Astrocyte of the spinal cord (primary cell): ENCODE results near the gene GUCY2C.

ENCODE experiments used
- DNase-seq: peaks from one replicate; pipeline ENCODE4 v3.0.0; 2011; ENCODE audit warnings: low read depth, low spot score
- H3K4me3 ChIP-seq: 2 replicates; pipeline ENCODE4 v1.5.1; 2011; ENCODE audit warnings: low read depth, mild to moderate bottlenecking, low read length, moderate library complexity
- CTCF ChIP-seq: IDR thresholded peaks from 2 replicates; pipeline ENCODE4 v1.5.1; 2012; ENCODE audit warnings: low read depth, mild to moderate bottlenecking, low read length, inconsistent platforms
- in situ Hi-C: cut with HindIII; loops from 2 replicates; pipeline ENCODE4 v1.10.0; 2017; ENCODE audit warnings: low sequenced_read_pairs

Gene GUCY2C

GRCh38 chr12:14573118-14573517, 123.3 kb downstream of the GUCY2C start:
- DNase-seq: no peak
- H3K4me3 ChIP-seq: no peak overlapping the region
- in situ Hi-C loops: no loop called here
- no peak for TF ChIP-seq CTCF

- DNase-seq: no peak
- no peak overlapping the region for H3K4me3 ChIP-seq
- in situ Hi-C loops: no loop called here
- TF ChIP-seq CTCF: no peak
Measured at GRCh38 chr12:14572401-14572800, 124.0 kb downstream of the GUCY2C start.

GRCh38 chr12:14571779-14572178, 124.6 kb downstream of the GUCY2C start:
- H3K4me3 ChIP-seq: no peak overlapping the region
- no peak for DNase-seq
- TF ChIP-seq CTCF: no peak
- in situ Hi-C loops: no loop called here

GRCh38 chr12:14570231-14570630, 126.2 kb downstream of the GUCY2C start:
- no peak overlapping the region for H3K4me3 ChIP-seq
- no peak for TF ChIP-seq CTCF
- in situ Hi-C loops: no loop called here
- no peak for DNase-seq

- no peak for TF ChIP-seq CTCF
- in situ Hi-C loops: no loop called here
- peak; percentile 29 for DNase-seq
- H3K4me3 ChIP-seq: peak within 1 kb of the TSS; percentile 39
Measured at GRCh38 chr12:14567351-14568162, 128.8 kb downstream of the GUCY2C start, which contains the start of gene PLBD1. PLBD1 (minus strand) TSS chr12:14567883; CDS start chr12:14567696, 187 bp downstream.

GRCh38 chr12:14564336-14564959, 132.0 kb downstream of the GUCY2C start:
- in situ Hi-C loops: no loop called here
- no peak for TF ChIP-seq CTCF
- H3K4me3 ChIP-seq: no peak overlapping the region
- no peak for DNase-seq
